Stimulated activated naive CD8-positive, alpha-beta T cell treated with anti-CD3 and anti-CD28 coated beads, Interleukin-15, Interleukin-2, amounts not matched to agents 100 U/mL and 50 U/mL, for 24 hours (primary cell): ENCODE results near the gene OSBPL5.

Experiments used
- ATAC-seq: fragments of 150-1000 bp; cut with Tn5 transposase; one replicate; pipeline ENCODE4 v1.10.0; 2021
- DNase-seq: peaks from one replicate; pipeline ENCODE4 v3.0.0; 2021

OSBPL5 gene

GRCh38 chr11:3096909-3097530, 68.1 kb downstream of the OSBPL5 start:
- DNase-seq (no peak), ATAC-seq (no peak)

DNA sequence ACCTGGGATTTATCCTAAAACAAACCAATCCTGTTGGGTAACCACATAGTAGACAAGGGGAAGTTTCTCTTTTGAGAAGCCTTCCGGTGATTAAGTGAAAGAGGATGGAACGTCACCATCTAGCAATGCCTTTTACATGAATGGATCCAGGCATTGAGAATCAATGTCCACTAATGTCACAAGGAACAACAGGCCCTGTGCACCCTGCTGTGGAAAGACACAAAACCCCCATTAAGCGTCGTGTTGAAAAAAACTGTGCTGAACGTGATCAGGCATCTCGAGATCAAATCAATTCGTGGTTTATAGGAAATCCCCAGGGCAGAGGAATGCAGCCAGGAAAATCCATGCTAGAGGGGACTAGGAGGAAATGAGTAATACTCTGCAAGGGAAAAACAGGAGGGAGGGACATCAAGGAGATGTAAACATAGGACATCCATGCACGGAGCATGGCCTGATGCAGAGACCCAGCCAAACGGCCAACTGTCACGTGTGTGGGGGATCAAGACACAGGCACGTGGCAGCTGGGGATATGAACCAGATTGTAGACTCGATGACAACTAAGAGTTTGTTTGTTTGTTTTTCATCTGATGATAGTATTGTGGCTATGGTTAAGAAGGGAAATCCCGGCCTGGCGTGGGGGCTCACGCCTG, 69.3 kb downstream of the OSBPL5 start:
- DNase-seq (no peak), ATAC-seq (no peak)

DNA sequence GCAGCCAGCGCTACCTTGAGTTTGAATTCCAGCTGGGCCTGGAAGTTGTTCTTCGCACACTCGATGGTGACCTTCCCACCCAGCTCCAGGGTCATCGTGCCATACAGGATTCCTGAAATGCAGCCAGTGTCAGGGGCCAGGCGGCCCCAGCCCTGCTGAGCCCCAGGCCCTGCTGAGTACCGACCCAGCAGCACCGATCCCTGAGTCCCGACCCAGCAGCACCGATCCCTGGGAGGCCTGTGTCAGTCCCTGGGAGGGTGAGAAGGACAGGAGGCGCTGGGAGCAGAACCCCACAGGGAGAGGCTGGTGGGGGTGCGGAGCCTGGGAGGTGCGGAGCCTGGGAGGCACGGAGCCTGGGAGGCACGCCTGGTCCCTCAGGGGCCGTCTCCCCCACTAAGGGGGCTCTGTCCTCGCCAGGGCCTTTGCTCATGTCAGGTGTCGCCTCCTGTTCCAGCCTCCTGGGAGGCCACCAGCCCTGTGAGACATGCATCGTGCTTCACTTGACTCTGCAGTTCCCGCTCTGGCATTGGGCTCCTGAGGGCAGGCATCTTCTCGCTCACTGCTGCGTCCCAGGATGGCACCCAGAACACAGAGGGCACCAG, 70.8 kb downstream of the OSBPL5 start:
- ATAC-seq (no peak), DNase-seq (no peak)

DNA sequence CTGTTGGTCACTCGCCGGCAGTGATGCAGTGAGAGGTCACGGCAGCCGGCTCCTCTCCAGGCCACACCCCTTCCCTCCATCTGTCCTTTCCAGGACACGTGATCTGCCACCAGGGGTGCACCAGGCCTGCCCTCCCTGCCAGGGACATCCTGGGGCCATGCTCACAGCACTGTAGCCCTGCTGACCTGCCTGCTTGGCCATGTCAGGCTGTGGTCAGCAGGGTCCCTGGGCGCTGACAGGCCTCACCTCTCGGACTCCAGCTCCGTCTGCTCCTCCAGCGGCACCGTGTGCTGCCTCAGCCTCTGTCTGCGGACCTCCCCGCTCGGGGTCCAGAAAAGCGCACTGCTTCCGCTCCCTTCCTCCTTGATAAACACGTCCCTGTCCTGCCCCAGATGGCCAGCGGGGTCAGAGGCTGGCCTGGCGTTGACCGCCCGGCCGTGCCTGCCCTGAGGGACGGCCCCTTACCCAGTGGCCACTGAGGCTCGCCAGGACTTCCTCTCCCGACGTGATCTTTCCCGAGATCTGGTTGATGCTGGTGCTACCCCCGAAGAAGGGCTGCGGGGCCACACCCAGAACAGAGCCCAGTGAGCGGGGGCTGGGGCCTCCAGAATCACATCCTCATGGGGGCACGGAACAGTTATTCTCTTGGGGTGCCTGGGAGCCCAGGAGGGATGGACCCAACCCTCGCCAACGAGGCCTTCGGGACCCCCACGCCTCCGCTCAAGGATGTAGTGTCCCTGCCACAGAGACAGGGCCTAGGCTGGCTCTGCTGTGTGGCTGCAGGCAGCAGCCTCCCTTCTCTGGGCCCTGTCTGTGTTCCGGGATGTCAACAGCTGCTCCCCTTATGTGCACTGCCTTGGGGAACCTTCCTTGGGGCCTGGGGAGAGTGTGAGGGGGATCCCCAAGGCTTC, 71.6 kb downstream of the OSBPL5 start:
- no peak for DNase-seq
- no peak for ATAC-seq

DNA sequence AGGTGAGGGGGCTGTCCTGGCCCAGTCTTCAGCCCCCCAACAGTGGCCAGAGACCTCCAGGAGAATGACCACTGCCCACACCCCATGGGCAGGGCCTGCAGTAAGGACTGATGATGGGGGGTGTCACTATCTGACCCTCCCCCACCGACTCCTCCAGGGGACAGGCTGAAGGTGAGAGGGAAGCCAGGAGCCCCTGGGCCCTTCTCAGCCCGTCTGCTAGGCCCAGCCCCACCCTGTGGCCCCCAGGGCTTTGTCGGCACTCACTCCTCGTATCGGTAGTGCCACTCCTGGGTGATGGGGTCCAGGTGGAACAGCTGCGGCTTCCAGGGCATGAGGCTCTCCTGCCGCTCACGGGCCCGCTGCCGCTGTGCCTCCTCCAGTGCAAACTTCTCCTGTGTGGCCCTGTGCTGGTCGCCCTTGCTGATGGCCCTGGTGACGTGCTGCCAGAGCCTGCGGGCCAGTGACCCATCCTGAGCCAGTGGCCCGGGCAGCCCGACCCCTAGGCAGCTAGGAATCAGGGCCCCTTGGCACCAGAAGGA, 72.4 kb downstream of the OSBPL5 start:
- DNase-seq (no peak), ATAC-seq (no peak)

- DNase-seq (peak; percentile 76), ATAC-seq (peak; percentile 79)
These were observed 73.1 kb downstream of the OSBPL5 start for GRCh38 chr11:3091846-3092602.

GRCh38 chr11:3091081-3091845, 73.8 kb downstream of the OSBPL5 start:
- DNase-seq (no peak), ATAC-seq (no peak)

DNA sequence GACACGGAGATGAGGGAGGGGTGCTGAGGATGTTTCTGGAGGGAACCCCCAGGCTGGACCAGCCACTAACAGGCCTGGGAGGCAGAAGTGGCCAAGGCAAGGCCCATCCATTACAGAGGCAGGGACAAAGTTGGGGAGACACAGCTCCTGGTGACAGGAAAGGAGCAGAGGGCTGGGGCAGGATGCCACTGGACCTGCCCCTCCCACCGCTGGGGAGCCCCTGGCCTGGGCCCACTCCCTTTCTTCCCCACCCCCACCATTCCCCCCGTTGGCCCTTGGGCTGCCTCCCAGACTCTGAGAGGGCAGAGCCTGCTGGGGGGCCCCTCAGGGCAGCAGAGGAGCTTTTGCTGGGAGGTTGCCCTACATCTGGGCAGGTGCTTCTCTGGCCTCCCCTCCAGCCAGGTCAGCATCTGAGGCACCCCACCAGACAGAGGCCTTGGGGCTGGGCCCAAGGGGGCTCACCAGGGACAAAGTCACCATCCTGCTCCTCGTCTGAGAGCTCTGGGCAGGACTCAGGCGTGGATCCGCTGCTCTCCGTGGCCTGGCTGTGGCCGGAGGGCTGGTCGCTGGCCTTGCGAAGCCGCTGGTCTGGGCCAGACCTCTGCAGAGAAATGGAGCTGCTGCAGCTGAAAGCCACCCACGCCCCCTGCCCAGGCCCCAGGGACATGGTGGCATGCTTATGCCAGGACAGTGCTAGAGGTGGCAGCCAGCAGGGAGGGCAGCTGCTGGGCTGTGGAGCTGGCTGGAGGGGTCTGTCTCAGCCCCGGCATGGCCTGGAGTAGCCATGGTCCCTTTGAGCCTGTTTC, 74.8 kb downstream of the OSBPL5 start:
- no peak for ATAC-seq
- DNase-seq = no peak

- DNase-seq = no peak
These were observed 75.7 kb downstream of the OSBPL5 start for GRCh38 chr11:3089236-3090061.

GRCh38 chr11:3088806-3089205, 76.3 kb downstream of the OSBPL5 start:
- ATAC-seq (no peak), DNase-seq (no peak)

More at GRCh38 chr11:3089236-3090061, 75.7 kb downstream of the OSBPL5 start:
- no peak for ATAC-seq

- no peak for DNase-seq
- ATAC-seq = no peak
These were observed 77.0 kb downstream of the OSBPL5 start for GRCh38 chr11:3087821-3088800.

DNA sequence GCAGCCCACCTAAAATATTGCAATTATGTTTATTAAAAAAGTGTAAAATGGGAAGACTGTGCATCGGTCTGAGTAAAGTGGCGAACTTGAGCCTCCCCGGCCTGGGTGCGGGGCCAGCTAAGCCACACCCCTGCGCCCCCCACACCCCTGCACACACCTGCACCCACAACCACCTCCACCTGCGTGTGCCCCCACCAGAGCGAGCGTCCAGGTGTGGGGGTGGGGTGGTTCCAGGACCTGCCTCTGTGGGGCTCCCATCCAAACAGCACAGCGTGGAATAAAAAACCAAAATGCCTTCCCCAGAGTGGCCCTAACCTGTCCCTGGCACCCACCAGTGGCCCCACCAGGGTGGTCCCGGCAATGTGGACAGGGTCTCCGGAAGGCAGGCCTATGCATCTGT, 77.7 kb downstream of the OSBPL5 start:
- ATAC-seq = no peak
- no peak for DNase-seq

DNA sequence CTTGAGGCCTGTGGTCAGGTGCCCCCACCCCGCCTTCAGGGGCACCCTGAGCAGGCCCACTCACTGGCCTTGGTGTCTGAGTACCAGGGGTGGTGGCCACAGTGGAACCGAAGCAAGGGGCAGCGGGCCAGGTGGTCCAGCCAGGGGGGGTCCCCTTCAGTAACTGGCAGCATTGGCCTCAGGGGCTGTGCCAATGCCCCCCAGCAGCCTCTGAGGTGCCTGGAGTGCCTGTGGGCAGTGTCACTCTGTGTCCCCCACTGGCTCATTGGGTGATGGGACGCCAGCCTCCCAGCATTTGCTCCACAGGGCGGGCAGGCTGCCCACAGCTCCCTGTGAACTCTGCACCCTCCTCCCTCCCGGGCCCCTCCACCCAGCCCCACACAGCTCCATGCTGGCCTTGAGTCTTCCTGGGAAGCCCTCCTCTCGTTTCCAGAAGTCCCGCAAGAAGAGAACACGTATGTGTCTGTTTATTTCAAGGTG, 78.4 kb downstream of the OSBPL5 start:
- ATAC-seq (no peak), DNase-seq (no peak)

DNA sequence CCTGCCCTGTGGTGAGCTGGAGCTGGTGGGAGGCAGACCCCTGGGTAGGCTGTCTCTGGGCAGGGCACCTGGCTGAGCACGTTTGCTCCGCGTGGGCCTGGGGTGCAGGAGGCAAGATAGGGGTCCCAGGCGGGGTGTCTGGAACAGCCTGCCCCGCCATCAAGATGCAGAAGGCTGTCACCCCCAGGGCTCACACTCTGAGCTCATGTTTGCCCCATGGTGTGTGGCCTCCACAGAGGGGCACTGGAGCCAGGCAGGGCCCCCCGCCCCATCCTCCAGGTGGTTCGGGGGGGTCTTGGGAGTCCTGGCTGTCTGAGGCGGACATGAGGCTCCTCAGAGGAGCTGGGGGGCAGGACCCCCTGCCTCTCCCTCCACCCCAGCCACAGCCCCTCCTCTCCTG, 79.0 kb downstream of the OSBPL5 start:
- ATAC-seq (no peak), DNase-seq (no peak)

- ATAC-seq = no peak
- DNase-seq = no peak
These were observed 80.1 kb downstream of the OSBPL5 start for GRCh38 chr11:3085052-3085451.

GRCh38 chr11:3083321-3083720, 81.8 kb downstream of the OSBPL5 start:
- no peak for ATAC-seq
- no peak for DNase-seq

GRCh38 chr11:3081386-3081751, 83.7 kb downstream of the OSBPL5 start:
- DNase-seq (no peak), ATAC-seq (no peak)
